Measurements from ENCODE around the gene HS2ST1. TPM values are rescaled to one million over a fixed set of nuclear protein-coding genes. Genes with fewer than 3 reads are reported as not detected.

The HS2ST1 gene
- total RNA-seq, 6 experiments from 2014 or later = 23.8 to 26.8 (median 24.8) TPM

GRCh38 chr1:87089070-87089736, 174.8 kb downstream of the HS2ST1 start:
- Mint-ChIP-seq H3K36me3 (ENCODE audit: low read depth) (no peaks in the 10 kb centered on the region), H3K4me3 (no peak overlapping the region), H3K27ac (no peak overlapping the region), H3K4me1 (ENCODE audit: low read depth) (peaks cover 31% of the 10 kb centered on the region), H3K9me3 (no peaks in the 10 kb centered on the region), H3K27me3 (ENCODE audit: insufficient read depth) (no peaks in the 10 kb centered on the region; the same call in 1 of the 2 replicates)
- TF ChIP-seq CTCF (IDR thresholded peaks at IDR 0.05) = no peak
- no peak for DNase-seq

- no peak overlapping the region for H3K27ac Mint-ChIP-seq
- peaks cover 31% of the 10 kb centered on the region for H3K4me1 Mint-ChIP-seq (ENCODE audit: low read depth)
- H3K36me3 Mint-ChIP-seq (ENCODE audit: low read depth) = no peaks in the 10 kb centered on the region
- H3K9me3 Mint-ChIP-seq = no peaks in the 10 kb centered on the region
- TF ChIP-seq CTCF (IDR thresholded peaks at IDR 0.05) = no peak
- no peak overlapping the region for H3K4me3 Mint-ChIP-seq
- no peak for DNase-seq
- H3K27me3 Mint-ChIP-seq (ENCODE audit: insufficient read depth) = no peaks in the 10 kb centered on the region; the same call in 1 of the 2 replicates
Observed at GRCh38 chr1:87089823-87090222, 175.4 kb downstream of the HS2ST1 start.

GRCh38 chr1:87091425-87091824, 177.0 kb downstream of the HS2ST1 start:
- no peak overlapping the region for H3K27ac Mint-ChIP-seq
- H3K36me3 Mint-ChIP-seq (ENCODE audit: low read depth) = no peaks in the 10 kb centered on the region
- H3K9me3 Mint-ChIP-seq = no peaks in the 10 kb centered on the region
- DNase-seq = no peak
- no peak for TF ChIP-seq CTCF (IDR thresholded peaks at IDR 0.05)
- no peaks in the 10 kb centered on the region; the same call in 1 of the 2 replicates for H3K27me3 Mint-ChIP-seq (ENCODE audit: insufficient read depth)
- H3K4me1 Mint-ChIP-seq (ENCODE audit: low read depth) = peaks cover 31% of the 10 kb centered on the region
- H3K4me3 Mint-ChIP-seq = no peak overlapping the region

- Mint-ChIP-seq H3K4me3 (no peak overlapping the region), H3K27me3 (ENCODE audit: insufficient read depth) (no peaks in the 10 kb centered on the region; the same call in 1 of the 2 replicates), H3K36me3 (ENCODE audit: low read depth) (no peaks in the 10 kb centered on the region), H3K27ac (peak overlapping the region; percentile 59), H3K4me1 (ENCODE audit: low read depth) (peaks cover 31% of the 10 kb centered on the region), H3K9me3 (no peaks in the 10 kb centered on the region)
- no peak for TF ChIP-seq CTCF (IDR thresholded peaks at IDR 0.05)
- DNase-seq = no peak
Observed at GRCh38 chr1:87092846-87093245, 178.4 kb downstream of the HS2ST1 start.

- H3K27me3 Mint-ChIP-seq (ENCODE audit: insufficient read depth) = no peaks in the 10 kb centered on the region; the same call in 1 of the 2 replicates
- H3K4me1 Mint-ChIP-seq (ENCODE audit: low read depth) = peaks cover 31% of the 10 kb centered on the region
- H3K27ac Mint-ChIP-seq = peak overlapping the region; percentile 59
- H3K36me3 Mint-ChIP-seq (ENCODE audit: low read depth) = no peaks in the 10 kb centered on the region
- peak; percentile 73 for DNase-seq
- no peaks in the 10 kb centered on the region for H3K9me3 Mint-ChIP-seq
- peak overlapping the region; percentile 33; the same call in 1 of the 2 replicates for H3K4me3 Mint-ChIP-seq
- TF ChIP-seq CTCF (IDR thresholded peaks at IDR 0.05) = no peak
Observed at GRCh38 chr1:87093286-87093685, 178.9 kb downstream of the HS2ST1 start.

All from HFFc6 (cell line).